GM19238 (cell line): ENCODE results near the gene B9D1.
"Not testable (repeated sequence)": the region's sequence is repeated elsewhere in the genome, so short reads cannot be mapped to it uniquely, and the experiment has no call there.

ENCODE experiments used
- DNase-seq: peaks from one replicate; pipeline ENCODE4 v3.0.0; 2011; ENCODE audit warnings: low spot score; ENCODE audit not compliant: insufficient read length

B9D1 gene

GRCh38 chr17:19359151-19359550 lies 3.4 kb downstream of the B9D1 start:
- no peak for DNase-seq

DNA sequence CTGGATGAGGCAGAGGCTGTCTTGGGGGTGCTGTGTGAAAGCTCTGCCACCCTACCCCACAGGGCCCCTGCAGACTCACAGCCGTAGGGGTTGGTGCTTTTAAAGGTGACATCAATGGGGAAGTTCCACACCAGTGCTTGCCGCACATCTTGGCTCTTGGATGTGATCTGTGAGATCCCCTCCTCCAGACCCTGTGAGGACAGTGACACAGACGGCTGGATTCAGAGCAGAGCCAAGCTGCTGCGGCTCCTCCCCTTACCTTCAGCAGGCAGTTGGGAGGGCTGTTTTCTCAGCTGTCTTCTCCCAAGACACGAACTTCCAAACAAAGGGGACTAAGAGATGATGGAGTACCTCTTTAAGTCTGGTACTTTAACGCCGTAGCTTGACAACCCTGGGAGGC lies 4.8 kb downstream of the B9D1 start:
- no peak for DNase-seq

DNA sequence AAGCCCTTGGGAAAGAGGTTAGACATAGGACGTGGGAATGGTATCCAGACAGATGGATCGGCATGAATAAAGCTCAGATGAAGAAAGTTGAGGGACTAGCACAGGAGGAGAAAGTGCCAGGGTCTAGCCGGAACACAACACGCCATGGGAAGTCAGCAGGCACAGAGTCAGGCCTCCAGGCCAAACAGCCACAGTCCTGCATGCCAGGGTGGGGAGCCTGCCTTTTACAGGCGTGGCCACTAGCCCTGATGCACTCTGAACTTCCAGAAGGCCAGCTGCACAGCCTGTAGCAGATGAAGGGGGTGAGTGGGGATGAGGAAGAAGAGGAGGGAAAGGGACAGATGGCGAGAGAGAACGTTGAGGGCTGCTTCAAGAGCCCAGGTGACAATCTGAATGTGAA lies 5.2 kb downstream of the B9D1 start:
- no peak for DNase-seq

DNA sequence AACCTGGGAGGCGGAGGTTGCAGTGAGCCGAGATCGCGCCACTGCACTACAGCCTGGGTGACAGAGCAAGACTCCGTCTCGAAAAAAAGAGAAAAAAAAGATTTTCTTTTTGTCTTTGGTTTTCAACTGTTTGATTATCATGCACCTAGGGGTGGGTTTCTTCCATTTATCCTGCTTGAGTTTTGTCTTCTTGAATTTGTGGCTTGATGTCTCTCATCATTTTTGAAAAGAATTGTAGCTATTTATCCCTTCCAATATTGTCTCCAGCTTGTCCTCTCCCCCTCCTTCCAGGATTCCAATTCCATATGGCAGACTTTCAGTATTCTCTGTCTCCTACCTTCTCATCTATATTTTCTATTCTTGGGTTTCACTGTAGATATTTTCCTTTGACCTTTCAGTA lies 7.8 kb downstream of the B9D1 start:
- no peak for DNase-seq

DNA sequence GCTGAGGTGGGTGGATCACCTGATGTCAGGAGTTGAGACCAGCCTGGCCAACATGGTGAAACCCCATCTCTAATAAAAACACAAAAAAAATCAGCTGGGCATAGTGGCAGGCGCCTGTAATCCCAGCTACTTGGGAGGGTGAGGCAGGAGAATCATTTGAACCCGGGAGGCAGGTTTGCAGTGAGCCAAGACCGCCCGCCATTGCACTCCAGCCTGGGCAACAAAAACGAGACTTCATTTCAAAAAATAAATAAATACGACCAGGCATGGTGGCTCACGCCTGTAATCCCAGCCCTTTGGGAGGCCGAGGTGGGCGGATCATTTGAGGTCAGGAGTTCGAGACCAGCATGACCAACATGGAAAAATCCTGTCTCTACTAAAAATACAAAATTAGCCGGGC lies 9.1 kb downstream of the B9D1 start:
- not testable (repeated sequence) for DNase-seq

DNA sequence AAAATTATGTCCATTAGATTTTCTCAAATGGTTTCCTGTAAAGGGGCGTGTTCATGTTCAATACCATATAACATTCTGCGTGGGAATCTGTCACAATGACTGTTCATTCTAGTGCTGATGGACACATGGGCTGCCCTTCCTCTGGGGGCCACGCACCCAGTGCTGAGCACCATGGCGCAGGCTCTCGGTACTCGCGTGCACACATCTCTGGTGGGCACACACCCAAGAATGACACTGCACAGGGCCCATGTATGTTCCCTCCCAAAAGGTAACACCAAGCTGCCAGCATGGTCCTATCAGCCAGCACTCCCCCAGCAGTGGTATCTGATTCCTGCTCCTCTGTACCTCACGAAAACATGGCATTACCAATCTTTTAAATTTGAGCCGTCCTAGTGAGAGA lies 13.7 kb downstream of the B9D1 start:
- no peak for DNase-seq

DNA sequence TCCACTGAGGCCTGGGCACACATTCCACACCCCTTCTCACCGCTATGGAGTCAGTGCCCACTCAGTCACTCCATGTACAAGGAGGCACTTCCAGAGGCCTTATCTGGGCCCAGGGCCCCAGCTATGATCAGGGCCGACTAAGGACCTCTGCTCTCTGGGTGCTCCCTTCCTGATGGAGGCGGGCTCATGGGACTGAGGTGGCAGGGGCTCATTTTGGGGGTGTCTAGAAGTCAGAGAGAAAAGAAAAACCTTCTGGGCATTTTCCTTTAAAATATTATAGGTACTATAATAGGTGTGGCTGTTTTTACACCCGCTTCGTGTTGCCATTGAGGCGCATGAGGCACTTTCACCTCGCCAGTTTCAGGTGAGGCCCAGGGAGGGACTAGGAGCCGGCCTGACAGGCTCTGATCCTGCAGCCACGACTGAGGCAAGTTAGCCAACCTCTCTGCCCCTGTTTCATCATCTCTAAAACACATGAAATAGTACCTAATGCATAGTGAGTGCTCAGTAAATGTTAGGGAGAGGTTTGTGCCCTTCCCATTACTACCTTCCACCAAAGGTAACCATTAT lies 14.4 kb downstream of the B9D1 start:
- DNase-seq = no peak

GRCh38 chr17:19347323-19348080 lies 15.0 kb downstream of the B9D1 start:
- no peak for DNase-seq

DNA sequence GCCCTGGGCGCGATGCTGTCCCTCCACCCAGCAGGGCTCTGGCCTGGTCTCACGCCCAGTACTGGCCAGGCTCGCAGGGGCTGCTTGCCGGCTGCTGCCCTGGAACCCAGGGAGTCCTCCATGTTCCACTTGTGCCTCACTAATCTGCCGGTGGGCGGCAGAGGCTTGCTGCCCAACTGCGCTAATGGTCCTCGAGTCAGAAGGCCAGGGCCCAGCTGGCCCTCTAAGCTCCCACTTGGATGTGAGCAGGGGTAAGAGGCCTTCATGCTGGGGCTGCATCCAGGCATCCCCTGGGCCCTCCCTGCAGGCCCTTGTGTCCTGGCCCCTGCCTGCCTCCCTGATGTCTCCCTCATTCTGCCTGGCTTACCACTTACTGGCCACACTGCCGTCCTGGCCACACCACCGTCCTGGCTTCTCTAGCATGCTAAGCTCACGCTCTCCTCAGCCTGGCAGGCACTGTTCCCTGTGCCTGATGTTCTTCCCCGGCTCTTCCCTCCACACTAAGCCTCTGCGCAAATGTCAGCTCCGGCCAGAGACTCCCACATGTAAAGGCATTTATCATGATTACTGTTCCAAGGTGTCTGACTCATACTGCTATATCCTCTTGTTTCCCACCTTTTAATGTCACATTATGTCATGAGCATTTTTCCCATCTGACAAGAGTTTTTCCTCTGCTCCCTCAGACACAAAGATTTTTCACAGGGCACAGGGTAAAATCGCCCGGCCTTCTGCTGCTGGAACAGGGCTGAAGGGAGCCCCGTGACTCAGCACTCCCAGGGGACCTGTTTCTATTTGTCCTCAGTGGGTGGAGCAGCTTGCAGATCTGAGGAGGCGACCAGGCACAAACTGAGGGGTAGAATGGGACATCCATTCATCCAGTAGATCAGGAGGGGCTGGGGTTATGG lies 15.9 kb downstream of the B9D1 start:
- DNase-seq = no peak

DNA sequence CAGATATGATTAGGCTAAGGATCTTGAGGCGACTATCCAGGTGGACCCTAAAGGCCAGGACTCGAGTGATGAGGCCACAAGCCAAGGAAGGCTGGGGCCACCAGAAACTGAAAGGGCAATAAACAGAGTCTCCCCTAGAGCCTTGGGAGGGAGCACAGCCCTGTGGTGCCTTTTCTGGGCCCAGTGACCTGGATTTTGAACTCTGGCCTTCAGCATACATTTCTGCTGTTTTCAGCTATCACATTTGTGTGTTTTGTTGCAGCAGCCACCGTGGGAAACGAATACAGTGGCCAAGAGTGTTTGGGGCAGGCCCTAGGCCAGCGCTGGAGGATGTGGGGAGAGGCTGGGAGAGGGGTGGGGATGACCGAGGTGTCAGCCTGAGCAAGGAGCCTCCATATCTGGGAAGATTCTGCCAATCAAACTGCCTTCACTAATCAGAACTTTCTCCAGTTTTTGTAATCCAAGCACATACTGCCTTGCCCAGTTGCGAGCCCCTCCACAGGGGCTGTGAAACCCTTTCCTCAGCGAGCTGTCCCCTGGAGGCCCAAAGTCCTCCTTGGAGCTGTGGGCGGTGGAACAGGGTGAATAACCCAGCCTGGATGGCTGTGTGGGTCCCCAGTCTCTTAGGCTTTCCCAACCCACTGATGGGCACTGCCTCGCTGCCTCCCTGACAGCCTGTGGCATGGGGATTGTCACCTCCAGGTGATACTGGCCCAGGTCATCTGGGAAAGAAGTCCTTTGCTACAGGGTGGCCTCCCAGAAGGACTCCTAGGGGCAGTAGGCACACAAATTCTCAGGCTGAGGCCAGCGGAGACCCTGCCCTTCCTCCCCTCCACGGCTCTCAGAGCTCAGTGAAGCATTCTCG lies 16.8 kb downstream of the B9D1 start:
- no peak for DNase-seq

DNA sequence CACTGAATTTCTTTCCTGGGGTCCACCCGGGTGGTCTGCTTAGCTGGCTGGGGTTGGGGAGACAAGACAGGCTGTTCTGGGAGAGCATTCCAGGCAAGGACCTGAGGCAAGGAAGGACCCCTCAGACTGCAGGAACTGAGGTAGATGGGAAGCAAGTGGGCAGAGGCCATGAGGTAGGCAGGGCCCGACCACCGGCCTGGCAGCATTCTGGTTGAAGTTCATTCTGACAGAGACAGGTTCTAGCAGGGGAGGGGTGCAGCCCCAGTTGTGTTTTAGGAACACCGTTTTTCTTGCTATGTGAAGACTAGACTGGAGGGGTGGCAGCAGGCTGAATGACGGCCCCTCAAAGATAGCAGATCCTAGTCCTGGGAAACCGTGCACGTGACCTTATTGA lies 17.5 kb downstream of the B9D1 start:
- DNase-seq = no peak

DNA sequence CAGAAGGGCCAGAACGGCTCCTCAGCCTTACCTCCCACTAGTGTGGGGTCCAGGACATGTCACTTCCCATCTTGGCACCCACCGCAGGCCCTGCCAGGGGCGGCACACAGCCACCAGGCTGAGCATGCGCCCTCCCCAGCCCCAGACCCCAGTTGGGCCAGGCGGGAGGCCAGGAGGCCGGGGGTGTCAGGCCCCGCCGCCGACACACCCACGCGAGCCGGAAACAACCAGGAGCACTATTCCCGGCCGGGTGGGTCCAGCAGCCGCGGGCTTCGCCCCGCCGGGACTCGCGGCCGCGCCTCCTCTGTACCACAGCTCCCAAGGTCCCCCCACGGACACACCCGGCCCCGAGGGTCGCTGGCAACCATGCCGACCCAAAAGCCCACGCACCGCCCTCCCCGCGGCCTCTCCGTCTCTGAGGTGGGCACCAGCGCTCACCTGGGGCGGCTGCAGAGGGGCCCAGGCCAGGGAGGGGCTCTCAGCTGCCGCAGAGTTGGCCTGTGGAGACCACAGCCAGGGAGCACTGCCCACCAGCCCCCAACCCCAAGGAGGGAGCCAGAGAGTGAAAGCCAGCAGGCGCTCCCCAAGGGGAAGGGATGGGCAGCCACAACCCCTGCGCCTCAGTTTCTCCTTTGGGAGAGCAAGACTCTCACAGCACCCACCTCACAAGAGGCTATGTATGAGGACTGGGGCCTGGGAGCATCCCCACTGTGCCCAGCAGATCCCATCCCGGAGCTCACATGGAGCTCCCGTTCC lies 18.0 kb downstream of the B9D1 start:
- no peak for DNase-seq

GRCh38 chr17:19343671-19344151 lies 18.8 kb downstream of the B9D1 start:
- no peak for DNase-seq

GRCh38 chr17:19343256-19343630 lies 19.3 kb downstream of the B9D1 start:
- no peak for DNase-seq

- no peak for DNase-seq
Observed at GRCh38 chr17:19342611-19343255, 19.8 kb downstream of the B9D1 start.

- DNase-seq = no peak
Observed at GRCh38 chr17:19341641-19342610, 20.6 kb downstream of the B9D1 start.

GRCh38 chr17:19341211-19341631 lies 21.3 kb downstream of the B9D1 start:
- no peak for DNase-seq

- no peak for DNase-seq
Observed at GRCh38 chr17:19339341-19339815, 23.1 kb downstream of the B9D1 start.
